Measurements from ENCODE around the gene MT1F.
"Not testable (repeated sequence)": the region's sequence is repeated elsewhere in the genome, so short reads cannot be mapped to it uniquely, and the experiment has no call there.

The MT1F gene

DNA sequence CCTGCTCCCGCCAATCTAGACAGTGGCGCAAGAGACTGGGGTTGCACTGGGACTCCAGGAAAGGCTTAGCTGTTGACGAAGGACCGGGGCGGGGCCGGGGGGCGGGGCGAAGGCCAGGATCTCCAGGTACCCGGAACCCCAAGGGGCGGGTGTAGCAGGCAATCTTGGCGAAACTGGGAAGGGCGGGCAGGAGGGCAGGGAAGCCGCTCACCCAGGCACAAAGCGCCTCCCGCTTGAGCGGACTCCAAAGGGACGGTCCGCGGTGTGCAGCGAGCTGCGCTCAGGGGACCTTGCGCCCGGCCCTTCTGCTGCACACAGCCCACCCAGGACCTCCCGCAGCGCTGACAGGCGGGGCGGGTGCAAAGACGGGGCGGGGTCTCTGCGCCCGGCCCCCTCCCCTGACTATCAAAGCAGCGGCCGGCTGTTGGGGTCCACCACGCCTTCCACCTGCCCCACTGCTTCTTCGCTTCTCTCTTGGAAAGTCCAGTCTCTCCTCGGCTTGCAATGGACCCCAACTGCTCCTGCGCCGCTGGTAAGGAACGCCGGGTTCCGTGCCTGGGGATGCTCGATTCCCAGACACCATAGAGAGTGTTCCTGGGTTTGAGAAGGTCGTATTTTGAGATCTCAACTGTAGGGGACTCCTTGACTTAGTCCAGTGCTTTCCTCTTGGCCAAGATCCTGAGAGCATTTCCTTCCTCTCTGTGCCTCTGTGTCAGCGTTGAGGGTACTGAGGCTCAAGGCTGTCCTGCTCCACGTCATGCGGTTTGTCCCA is at the start of gene MT1F:
MT1F (plus strand) TSS at position 405 of the 772 bp plus-strand sequence; CDS start at position 505, 100 bp downstream.
- peak; percentile 58 to 70 for DNase-seq

DNA sequence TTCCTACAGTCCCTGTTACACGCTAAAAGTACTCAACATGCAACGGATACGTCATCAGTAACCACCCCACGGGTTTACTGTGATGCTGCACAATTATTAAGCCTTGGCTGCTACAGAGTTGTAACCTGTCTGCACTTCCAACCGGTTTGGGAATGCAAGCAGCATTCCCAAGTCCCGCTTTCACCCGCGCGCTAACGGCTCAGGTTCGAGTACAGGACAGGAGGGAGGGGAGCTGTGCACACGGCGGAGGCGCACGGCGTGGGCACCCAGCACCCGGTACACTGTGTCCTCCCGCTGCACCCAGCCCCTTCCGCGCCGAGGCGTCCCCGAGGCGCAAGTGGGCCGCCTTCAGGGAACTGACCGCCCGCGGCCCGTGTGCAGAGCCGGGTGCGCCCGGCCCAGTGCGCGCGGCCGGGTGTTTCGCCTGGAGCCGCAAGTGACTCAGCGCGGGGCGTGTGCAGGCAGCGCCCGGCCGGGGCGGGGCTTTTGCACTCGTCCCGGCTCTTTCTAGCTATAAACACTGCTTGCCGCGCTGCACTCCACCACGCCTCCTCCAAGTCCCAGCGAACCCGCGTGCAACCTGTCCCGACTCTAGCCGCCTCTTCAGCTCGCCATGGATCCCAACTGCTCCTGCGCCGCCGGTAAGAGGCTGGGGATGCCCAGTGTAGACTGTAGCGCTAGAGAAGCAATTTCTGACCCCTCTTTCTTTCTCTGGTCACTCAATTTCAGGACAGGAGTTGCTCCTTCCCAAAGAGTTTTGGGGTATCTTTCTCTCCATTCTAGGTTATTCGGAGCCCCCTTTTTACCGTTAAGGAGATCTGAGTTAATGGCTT is 49.5 kb upstream of the MT1F start, which contains the start of gene MT2A:
MT2A (plus strand) TSS at position 542 of the 833 bp plus-strand sequence; CDS start at position 614, 72 bp downstream.
- peak; percentile 84 to 86 for DNase-seq

DNA sequence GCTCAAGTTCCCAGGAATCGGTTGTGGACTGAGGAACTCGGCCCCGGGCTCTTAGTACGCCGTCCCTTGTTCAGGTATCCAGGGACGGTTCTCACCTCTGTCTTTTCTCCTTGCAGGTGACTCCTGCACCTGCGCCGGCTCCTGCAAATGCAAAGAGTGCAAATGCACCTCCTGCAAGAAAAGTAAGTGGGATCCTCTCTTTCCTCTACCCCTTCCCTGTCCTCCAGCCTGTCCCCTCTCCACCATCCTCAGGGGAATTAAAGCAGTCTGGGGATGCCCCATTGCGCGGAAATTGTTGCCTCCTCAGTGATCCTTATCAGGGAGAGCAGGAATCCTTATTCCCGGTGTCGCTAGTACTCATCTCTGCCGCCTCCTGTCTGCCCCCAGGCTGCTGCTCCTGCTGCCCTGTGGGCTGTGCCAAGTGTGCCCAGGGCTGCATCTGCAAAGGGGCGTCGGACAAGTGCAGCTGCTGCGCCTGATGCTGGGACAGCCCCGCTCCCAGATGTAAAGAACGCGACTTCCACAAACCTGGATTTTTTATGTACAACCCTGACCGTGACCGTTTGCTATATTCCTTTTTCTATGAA is 48.8 kb upstream of the MT1F start:
- no peak for DNase-seq

DNA sequence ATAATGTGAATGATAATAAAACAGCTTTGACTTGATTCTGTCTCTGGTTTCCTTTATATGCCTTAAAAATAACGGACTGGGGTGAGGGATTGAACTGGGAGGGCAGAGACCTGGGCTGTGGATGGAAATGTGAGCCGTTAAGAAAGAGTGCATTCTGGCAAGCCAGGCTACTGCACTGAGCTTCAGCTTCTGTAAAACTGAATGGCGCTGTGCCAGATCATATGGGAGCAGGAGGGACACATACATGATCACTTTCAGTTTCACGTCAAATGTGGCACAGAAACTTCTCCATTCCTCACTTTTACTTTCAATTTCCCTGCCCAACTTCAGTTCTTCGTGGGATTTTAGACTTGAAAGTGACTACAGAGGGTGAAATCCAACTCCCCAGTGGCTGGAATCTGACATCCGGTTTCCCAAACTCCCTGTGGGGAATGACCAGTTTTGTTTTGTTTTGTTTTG is 48.3 kb upstream of the MT1F start:
- DNase-seq, result peak; percentile 75 to 77

DNA sequence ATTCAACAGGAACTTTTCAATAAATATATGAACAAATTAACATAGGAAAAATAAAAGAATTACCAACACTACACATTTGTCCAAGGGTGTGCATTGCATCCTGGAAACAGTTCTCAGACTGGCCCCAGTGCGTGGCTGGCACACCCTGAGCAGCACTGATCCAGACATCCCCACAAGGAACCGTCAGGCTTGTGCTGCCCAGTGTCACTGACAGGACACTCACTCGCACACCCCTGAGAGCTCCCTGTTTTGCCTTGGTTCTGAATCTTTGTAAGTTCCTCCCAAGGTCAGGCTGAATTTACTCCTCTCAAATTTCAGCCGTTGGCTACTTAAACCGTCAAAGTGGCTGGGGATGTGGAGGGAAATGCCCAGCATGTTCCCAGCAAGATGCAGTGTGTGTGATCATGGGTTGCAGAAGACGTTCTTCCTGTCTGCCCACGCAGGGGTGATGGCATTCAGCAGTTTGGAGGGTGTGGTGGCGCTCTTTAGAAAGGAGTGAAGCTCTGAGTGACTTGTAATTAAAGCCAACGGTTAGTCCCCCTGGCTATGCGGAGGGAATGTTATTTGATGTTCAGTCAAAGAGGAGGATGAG is 47.6 kb upstream of the MT1F start:
- peak; percentile 67 to 69 for DNase-seq

DNA sequence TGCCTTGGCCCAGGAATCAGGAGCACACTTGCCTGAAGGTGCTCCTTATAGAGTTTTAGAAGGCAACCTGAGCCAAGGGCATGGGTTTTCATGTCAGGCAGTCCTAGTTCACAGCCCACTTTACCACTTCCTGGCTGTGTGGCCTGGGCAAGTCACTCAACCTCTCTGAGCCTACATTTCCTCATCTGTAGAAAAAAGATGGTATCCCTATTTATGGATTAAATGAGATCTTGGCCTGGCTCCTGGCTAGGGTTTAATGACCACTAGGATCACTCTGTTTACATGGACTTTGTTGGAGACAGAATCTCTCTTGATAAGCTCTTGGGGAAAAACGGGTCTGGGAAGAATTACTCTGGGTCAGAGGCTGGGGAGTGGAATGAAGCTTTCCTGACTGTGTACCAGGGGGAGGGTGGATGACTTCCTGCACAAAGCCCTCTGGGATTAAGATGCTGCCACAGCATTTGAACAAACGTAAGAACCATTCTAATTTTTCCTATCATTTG is 47.1 kb upstream of the MT1F start:
- DNase-seq, result no peak

DNA sequence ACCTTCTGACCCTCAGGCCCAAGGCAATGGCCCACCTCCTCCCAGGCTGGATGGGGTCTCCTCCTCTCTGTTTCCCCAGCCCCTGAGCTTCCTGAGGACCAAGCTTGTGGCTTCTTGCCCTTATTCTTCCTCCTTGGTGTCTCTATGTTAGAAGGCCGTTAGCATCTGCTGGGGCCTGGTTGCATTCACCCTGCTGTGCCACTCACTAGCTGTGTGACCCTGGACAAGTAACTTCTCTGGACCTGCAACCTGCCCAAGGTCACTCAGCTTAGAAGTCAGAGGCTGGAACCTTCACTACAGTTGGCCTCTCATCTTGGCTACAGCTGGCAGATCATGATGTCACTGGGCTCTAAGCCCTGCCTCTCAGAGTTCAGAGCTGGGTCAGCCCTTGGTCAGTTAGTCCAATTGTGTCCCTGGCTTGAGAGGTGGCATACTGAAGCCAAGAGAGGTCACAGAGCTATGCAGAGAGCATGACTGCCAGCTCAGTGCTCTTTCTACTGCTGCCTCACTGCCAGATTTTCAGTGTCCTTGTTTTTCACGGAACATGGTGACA is 46.4 kb upstream of the MT1F start:
- no peak for DNase-seq

DNA sequence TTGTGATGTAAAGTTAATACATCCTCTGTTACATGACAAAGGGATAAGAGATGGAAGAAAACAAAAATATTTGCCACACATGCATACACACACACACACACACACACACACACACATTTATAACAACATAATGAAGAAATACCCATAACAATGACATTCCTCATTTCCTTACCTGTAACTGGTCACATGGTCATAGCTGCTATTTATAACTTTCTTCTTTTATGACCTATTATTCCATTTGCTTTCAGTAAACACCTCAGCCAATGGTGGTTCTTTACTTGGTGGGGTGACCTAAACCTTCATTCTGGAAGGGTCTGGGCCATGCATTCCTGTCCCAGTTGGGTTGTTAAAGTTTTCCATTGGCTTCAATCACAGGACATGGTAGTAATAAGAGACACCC is 44.1 kb upstream of the MT1F start:
- DNase-seq, result no peak

DNA sequence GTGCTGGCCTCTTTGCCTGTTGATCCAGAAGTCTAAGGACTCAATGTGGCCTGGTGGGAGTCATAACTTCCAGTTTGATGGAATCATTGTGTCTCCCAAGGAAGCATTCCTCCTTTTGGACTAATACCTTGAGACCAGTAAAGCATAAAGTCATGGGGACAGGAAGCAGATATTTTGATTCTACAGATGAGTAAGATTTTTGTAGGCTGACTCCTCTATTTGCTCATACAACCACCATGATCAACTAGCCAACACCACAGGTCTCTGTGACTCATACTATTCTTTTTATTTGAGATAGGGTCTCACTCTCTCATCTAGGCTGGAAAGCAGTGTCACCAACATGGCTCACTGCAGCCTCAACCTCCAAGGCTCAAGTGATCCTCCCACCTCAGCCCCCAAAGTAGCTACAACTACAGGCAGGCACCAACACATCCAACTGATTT is 43.2 kb upstream of the MT1F start:
- DNase-seq, result no peak

DNA sequence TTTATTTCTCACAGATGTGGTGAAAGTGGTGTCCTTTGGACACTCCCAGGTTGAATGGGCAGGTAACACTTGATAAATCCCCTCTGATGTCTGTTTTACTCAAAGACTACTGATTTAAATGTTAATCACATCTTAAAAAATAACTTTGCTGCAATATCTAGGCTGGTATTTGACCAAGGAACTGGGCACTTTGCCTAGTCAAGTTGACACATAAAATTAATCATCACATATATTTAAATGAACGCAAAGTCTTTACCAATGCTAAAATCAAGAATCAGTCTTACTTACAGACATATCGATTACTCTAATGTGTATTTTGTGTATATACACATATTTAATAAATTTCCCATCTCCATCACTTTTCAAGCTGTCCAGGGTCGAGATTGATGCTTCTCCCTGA is 42.4 kb upstream of the MT1F start:
- DNase-seq, result no peak

DNA sequence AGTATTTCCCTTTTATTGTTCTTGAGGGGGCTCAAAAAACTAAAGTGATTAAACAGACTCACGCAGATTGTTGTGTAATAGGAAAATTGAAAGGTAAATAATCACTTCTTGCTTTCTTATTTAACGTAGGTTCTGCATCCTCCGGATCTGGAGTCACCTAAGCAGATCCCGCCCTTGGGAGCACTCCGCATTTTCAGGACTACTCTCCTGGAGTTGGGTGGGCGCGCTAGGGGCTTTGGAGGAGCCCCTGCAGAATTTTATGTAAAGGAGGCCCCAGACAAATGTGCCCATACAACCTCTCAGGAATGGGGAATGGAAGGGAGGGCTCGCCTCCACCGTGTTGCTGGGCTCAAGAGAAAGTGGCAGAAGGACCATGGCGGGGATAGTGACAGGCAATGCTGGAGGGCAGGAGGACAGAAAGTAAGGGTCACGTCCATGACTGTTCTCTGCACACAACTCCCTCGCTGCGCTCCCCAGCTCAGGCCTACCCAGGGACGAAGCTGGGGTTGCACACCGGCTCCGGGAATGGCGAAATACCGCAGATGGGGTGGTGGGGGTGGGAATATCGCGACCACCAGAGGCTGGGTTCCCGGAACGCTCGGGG is 41.0 kb upstream of the MT1F start:
- DNase-seq, result no peak

DNA sequence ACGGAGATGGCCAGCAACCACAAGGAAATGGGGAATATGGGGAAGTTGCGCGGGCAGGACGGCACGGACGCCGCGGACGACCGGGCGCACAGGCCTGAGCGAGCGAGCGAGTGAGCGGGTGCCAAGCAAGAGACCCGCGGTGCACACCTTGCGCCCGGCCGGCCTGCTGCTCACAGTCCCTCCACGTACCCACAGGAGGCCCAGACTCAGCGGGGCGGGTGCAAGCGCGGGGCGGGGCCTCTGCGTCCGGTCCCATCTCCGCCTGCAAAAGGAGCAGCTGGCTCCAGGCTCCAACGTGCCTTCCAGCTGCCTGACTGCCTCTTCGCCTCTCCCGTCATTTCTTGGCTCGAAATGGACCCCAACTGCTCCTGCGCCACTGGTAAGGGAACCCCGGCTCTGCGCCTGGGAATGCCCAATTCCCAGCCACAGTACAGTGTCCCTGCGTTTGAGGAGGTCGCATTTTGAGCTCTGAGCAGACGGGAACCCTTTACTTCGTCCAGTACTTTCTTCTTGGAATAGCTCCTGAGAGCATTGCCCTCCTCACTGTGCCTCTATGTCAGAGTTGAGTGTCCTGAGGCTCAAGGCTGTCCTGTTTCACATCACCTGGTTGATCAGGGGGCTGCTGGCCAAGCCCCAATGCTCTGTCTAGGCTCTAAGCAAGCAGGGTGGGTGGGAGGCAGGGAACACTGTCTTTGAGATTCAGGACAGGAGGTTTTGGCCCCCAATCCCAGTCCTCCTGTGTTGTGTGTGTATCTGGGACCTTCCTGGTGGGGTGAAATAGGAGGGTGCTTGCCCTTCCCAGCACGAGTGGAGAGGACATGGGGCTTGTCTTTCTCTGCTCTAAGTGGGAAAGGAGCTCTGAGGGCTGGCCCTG is 40.3 kb upstream of the MT1F start:
- peak in 1 of 2 donors; percentile 39 for DNase-seq

DNA sequence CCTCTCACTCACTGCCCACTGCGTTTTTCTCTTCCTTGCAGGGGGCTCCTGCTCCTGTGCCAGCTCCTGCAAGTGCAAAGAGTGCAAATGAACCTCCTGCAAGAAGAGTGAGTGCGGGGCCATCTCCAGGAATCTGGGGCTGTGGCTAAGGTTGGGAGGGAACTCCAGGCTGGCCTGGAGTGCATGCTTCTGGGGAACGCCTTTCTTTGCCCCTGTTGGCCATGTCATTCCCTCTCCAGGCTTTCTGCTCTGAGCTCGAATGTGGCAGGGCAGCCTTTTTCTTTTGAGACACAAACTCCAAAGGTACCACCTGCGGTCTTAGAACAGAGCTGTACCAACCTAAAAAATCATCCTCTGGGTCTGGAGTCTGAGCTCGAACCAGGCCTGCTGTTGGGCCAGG is 39.6 kb upstream of the MT1F start:
- DNase-seq, result no peak

DNA sequence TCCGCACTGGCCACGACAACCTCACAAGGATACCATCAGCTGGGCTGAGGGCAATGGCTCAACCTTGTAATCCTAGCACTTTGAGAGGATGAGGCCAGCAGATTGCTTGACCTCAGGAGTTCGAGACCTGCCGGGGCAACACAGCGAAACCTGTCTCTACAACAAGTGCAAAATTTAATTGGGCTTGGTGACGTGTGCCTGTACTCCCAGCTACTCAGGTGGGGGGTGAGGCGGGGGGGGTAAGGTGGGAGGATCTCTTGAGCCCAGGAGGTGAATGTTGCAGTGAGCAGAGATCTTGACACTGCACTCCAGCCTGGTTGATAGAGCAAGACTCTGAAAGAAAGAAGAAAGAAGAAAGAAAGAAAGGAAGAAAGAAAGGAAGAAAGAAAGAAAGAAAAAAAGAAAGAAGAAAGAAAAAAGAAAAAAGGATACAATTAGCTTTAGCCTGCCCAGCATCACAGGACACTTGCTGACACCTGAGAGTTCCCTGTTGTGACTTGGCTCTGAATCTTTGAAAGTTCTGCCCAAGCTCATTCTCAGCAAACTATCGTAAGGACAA is 37.3 kb upstream of the MT1F start:
- DNase-seq, result no peak

DNA sequence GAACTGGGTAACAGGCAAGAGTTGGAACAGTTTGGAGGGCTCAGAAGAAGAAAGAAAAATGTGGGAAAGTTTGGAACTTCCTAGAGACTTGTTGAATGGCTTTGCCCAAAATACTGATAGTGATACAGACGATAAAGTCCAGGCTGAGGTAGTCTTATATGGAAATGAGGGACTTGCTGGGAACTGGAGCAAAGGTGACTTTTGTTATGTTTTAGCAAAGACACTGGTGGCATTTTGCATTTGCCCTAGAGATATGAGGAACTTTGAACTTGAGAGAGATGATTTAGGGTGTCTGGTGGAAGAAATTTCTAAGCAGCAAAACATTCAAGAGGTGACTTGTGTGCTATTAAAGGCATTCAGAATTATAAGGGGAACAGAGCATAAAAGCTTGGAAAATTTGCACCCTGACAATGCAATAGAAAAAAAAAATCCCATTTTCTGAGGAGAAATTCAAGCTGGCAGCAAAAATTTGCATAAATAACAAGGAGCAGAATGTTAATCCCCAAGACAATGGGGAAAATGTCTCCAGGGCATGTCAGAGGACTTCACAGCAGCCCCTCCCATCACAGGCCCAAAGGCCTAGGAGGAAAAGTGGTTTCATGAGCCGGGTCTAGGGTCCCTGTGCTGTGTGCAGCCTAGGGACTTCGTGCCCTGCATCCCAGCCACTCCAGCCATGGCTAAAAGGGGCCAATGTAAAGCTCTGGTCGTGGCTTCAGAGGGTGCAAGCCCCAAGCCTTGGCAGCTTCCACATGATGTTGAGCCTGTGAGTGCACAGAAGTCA is 35.9 kb upstream of the MT1F start:
- DNase-seq, result not testable (repeated sequence)

DNA sequence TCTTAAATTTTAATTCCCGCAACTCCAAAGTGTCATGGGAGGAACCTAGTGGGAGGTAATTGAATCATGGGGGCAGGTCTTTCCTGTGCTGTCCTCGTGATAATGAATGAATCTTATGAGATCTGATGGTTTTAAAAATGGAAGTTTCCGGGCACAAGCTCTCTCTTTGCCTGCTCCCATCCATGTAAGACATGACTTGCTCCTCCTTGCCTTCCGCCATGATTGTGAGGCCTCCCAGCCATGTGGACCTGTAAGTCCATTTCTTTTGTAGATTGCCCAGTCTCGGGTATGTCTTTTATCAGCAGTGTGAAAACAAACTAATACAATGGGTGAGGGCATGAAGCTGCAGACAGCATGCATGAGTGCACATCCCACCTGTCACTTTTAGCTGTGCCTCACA is 34.6 kb upstream of the MT1F start:
- not testable (repeated sequence) for DNase-seq

DNA sequence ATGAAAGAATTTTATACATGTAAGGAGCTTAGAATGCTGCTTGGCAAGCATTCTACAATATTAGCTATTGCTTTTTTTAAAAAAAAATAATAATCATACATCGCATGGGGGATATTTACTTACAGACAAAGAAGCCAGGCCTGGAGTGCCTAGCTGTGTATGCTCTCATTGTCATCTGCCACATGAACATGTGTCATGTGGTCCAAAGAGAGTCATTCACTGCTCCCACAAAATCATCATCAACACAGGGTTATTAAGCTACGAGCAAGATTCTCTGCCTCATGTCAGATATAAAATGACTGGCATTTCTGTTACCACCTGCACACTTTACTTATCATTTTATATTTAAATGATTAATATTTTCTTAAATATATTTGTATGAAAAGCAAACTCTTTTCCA is 34.1 kb upstream of the MT1F start:
- no peak for DNase-seq

DNA sequence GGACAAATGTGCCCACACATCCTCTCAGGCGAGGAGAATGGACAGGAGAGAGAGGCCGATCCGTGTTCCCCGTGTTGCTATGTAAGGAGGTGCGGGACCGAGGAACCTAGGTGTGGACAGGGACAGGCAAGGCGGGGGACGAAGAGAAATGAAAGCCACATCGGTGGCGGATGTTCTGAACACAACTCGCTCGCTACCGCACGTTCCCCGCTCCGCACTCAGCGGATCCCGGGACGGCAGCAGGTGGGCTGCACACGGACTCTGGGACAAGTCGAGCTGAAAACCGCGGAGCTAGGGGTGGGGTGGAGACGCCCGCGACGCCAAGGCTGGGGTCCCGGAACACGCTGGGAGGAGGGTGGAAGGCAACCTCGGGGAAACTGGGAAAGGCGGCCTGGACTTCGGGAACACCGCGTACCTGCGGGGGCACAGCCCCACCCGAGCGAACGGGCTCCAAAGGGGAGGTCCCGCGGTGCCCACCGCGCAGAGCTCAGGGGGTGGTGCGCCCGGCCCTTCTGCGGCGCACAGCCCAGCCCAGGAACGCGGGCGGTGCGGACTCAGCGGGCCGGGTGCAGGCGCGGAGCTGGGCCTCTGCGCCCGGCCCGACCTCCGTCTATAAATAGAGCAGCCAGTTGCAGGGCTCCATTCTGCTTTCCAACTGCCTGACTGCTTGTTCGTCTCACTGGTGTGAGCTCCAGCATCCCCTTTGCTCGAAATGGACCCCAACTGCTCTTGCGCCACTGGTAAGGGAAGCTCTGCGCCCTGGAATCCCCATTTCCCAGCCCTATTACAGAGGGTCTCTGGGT is 32.4 kb upstream of the MT1F start, which contains the start of gene MT1E:
MT1E (plus strand) TSS at position 642 of the 803 bp plus-strand sequence; CDS start at position 713, 71 bp downstream.
- peak in 1 of 2 donors; percentile 26 for DNase-seq

Data from CD4-positive, alpha-beta T cell treated with Interleukin-1 beta for 1 hour (primary cell).